Adrenal gland (tissue), 12 donors: Measurements from ENCODE around the gene GSAP. TPM values are rescaled to one million over a fixed set of nuclear protein-coding genes. Genes with fewer than 3 reads are reported as not detected.
A peak's percentile ranks its signal among the peaks of the same experiment; 100 is the strongest.

Experiments
- DNase-seq, 7 donors: peaks; one replicate each; pipeline ENCODE4 v3.0.0-alpha.2; 2019 to 2020
- H3K27ac ChIP-seq, 5 donors: fragments of 200-600 bp; sonication (generic) in 4 of 5; 1 replicate in 3 of 5; 2 replicates in 2 of 5; pipeline versions ENCODE4 v1.5.1 to v1.8.0; 2016 to 2020; ENCODE audit warnings: mild to moderate bottlenecking in 1 of 5
- H3K27me3 ChIP-seq: fragments of 200-600 bp; 2 replicates; pipeline ENCODE4 v1.8.0; 2021
- H3K36me3 ChIP-seq, 2 donors: fragments of 200-600 bp; replicated peaks in 1 of 2; 1 replicate in 1 of 2; 2 replicates in 1 of 2; pipeline versions ENCODE4 v1.5.1 to v1.8.0; 2018 to 2022
- H3K4me1 ChIP-seq, 2 donors: fragments of 200-600 bp; replicated peaks in 1 of 2; 1 replicate in 1 of 2; 2 replicates in 1 of 2; pipeline versions ENCODE4 v1.5.1 to v1.8.0; 2018 to 2021
- H3K4me3 ChIP-seq, 4 donors: fragments of 200-600 bp; sonication (generic) in 3 of 4; one replicate each; pipeline ENCODE4 v1.5.1; 2016 to 2018
- H3K9me3 ChIP-seq, 3 donors: fragments of 200-600 bp; sonication (generic) in 1 of 3; replicated peaks in 1 of 3; 1 replicate in 2 of 3; 2 replicates in 1 of 3; pipeline versions ENCODE4 v1.5.1 to v1.8.0; 2016 to 2021
- CTCF ChIP-seq, 6 experiments: fragments of 450-650 bp in 4 of 6; fragments of 200-600 bp in 2 of 6; sonication (generic) in 1 of 6; IDR thresholded peaks; 1 replicate in 5 of 6; 2 replicates in 1 of 6; pipeline versions ENCODE4 v1.5.1 to v1.8.0; 2016 to 2021; ENCODE audit warnings: antibody characterized with exemption in 6 of 6, mild to moderate bottlenecking in 2 of 6, moderate library complexity in 1 of 6
- POLR2A ChIP-seq, 2 donors: fragments of 450-650 bp; IDR thresholded peaks; one replicate each; pipeline ENCODE4 v1.6.1; 2017; ENCODE audit warnings: antibody characterized with exemption in 2 of 2, mild to moderate bottlenecking in 2 of 2, moderate library complexity in 1 of 2
- WGBS, 4 donors: extraction: QIAGEN DNeasy Blood & Tissue Kit in 2 of 4; methylation state at CpG; one replicate each; pipeline versions ENCODE4 v1.1.5 to v1.1.7; 2013 to 2017; 5-methylcytosine and 5-hydroxymethylcytosine counted together
- intact Hi-C, 2 donors: fragments of 100-400 bp; cut with DNase I; formaldehyde crosslinking; loops; one replicate each; pipeline versions ENCODE4 v1.14.1 to v1.15.0; 2022 to 2023
- polyA plus RNA-seq, 3 donors: library from polyadenylated mRNA; stranded (reverse); fragments of 200-250 nt in 2 of 3; fragments of 350-450 nt in 1 of 3; fragmentation: Illumina TruSeq in 1 of 3; extraction: RNeasy Lipid Tissue Mini Kit (QIAGEN cat#74804) in 1 of 3; gene quantifications; one replicate each; pipeline ENCODE4 v1.2.3, GENCODE V29; 2013 to 2014
- total RNA-seq, 9 donors: library from RNA; depleted of rRNA in 4 of 9; stranded (reverse); fragments of >200 nt in 4 of 9; fragments of 120-200 nt in 1 of 9; fragmentation: NEBNext Ultra II Directional in 1 of 9; extraction: Animal tissue kit (Norgen Biotek cat#: 25700) in 1 of 9; gene quantifications; one replicate each; pipeline versions ENCODE4 v1.1.0 to v1.2.4, GENCODE V29; 2013 to 2023
- donor health status: healthy with polysubstance abuse.
- donor health status: Bipolar disorder and iron deficiency.
- donor health status: DM: yes; HTN: yes; CAD: no.
- donor health status: DM: no; HTN: no; CAD: no.
- donor health status: DM: no; HTN: no; CAD: no.
- donor health status: DM: yes; HTN: yes; CAD: no.

Gene GSAP
- total and polyA plus RNA-seq, 12 donors = 10.3 to 56.1 (median 18.5) TPM

GRCh38 chr7:77426052-77426404, 9.9 kb upstream of the GSAP start:
- intact Hi-C loops = no loop called here
- H3K4me1 ChIP-seq = peaks cover 0 to 21% of the 10 kb centered on the region in 2 donors
- TF ChIP-seq POLR2A (IDR thresholded peaks at IDR 0.05) = no peak
- TF ChIP-seq CTCF (IDR thresholded peaks at IDR 0.05) = no peak
- WGBS, 4 donors = 60 to 68% (median 65%) methylated on average over 5 of the region's 5 CpGs
- H3K4me3 ChIP-seq = no peak overlapping the region
- no peaks in the 10 kb centered on the region for H3K9me3 ChIP-seq
- H3K27me3 ChIP-seq = no peaks in the 10 kb centered on the region
- DNase-seq = no peak
- no peak overlapping the region for H3K27ac ChIP-seq
- no peaks in the 10 kb centered on the region for H3K36me3 ChIP-seq

GRCh38 chr7:77425101-77426051, 9.2 kb upstream of the GSAP start:
- no peak for TF ChIP-seq POLR2A (IDR thresholded peaks at IDR 0.05)
- TF ChIP-seq CTCF (IDR thresholded peaks at IDR 0.05) = no peak
- 64 to 74% (median 68%) methylated on average over 10 of the region's 10 CpGs for WGBS, 4 donors
- Histone ChIP-seq H3K4me3 (no peak overlapping the region), H3K4me1 (peaks cover 0 to 21% of the 10 kb centered on the region in 2 donors), H3K27ac (no peak overlapping the region), H3K36me3 (no peaks in the 10 kb centered on the region), H3K27me3 (no peaks in the 10 kb centered on the region), H3K9me3 (no peaks in the 10 kb centered on the region)
- intact Hi-C loops = no loop called here
- DNase-seq = no peak

- no peak overlapping the region for H3K27ac ChIP-seq
- H3K27me3 ChIP-seq = no peaks in the 10 kb centered on the region
- intact Hi-C loops = no loop called here
- no peaks in the 10 kb centered on the region for H3K36me3 ChIP-seq
- no peak for DNase-seq
- no peaks in the 10 kb centered on the region for H3K9me3 ChIP-seq
- peaks cover 0 to 13% of the 10 kb centered on the region in 2 donors for H3K4me1 ChIP-seq
- no peak overlapping the region for H3K4me3 ChIP-seq
- TF ChIP-seq CTCF (IDR thresholded peaks at IDR 0.05) (no peak), POLR2A (IDR thresholded peaks at IDR 0.05) (no peak)
Measured at GRCh38 chr7:77422500-77422899, 6.4 kb upstream of the GSAP start.

GRCh38 chr7:77420986-77421672, 5.0 kb upstream of the GSAP start:
- peak overlapping the region in 2 of 5 donors; percentile 2 to 49 for H3K27ac ChIP-seq

More at GRCh38 chr7:77420986-77421672, 5.0 kb upstream of the GSAP start:
- intact Hi-C loops = no loop called here
- Histone ChIP-seq H3K27me3 (no peaks in the 10 kb centered on the region), H3K9me3 (no peaks in the 10 kb centered on the region), H3K36me3 (no peaks in the 10 kb centered on the region), H3K4me1 (peaks cover 4 to 8% of the 10 kb centered on the region in 2 donors), H3K4me3 (no peak overlapping the region)
- 63 to 75% (median 67%) methylated on average over 4 of the region's 4 CpGs for WGBS, 4 donors
- TF ChIP-seq POLR2A (IDR thresholded peaks at IDR 0.05) (no peak), CTCF (IDR thresholded peaks at IDR 0.05) (no peak)
- no peak for DNase-seq
